Lung (tissue), 12 donors: ENCODE data around the gene PPP5C. TPM values are rescaled to one million over a fixed set of nuclear protein-coding genes. Genes with fewer than 3 reads are reported as not detected.

Source experiments
- ATAC-seq: fragments of 200-7000 bp; cut with Tn5 transposase; one replicate; pipeline ENCODE4 v1.9.1; 2020; ENCODE audit warnings: moderate number of reproducible peaks; ENCODE audit not compliant: insufficient read depth, low FRiP score
- DNase-seq, 3 donors: peaks; one replicate each; pipeline ENCODE4 v3.0.0-alpha.2; 2013 to 2017
- H3K27ac ChIP-seq, 2 donors: one replicate each; pipeline ENCODE4 v1.5.1; 2013; ENCODE audit warnings: mild to moderate bottlenecking in 2 of 2, moderate library complexity in 2 of 2, control low read depth in 1 of 2, inconsistent platforms in 1 of 2, low read depth in 1 of 2, low read length in 1 of 2
- H3K27me3 ChIP-seq, 3 donors: one replicate each; pipeline ENCODE4 v1.5.1; 2013; ENCODE audit warnings: low read length in 2 of 3; ENCODE audit not compliant: control insufficient read depth in 3 of 3, insufficient read depth in 3 of 3
- H3K36me3 ChIP-seq, 4 donors: one replicate each; pipeline ENCODE4 v1.5.1; 2013; ENCODE audit warnings: low read length in 4 of 4, mild to moderate bottlenecking in 1 of 4, moderate library complexity in 1 of 4; ENCODE audit not compliant: control insufficient read depth in 4 of 4, insufficient read depth in 4 of 4
- H3K4me1 ChIP-seq, 5 donors: one replicate each; pipeline ENCODE4 v1.5.1; 2013; ENCODE audit warnings: low read length in 5 of 5, mild to moderate bottlenecking in 2 of 5, moderate library complexity in 1 of 5; ENCODE audit not compliant: control insufficient read depth in 5 of 5, insufficient read depth in 5 of 5
- H3K4me3 ChIP-seq: one replicate; pipeline ENCODE4 v1.5.1; 2013; ENCODE audit warnings: mild to moderate bottlenecking, control low read depth, moderate library complexity
- H3K9ac ChIP-seq, 2 donors: one replicate each; pipeline ENCODE4 v1.5.1; 2013; ENCODE audit warnings: low read length in 2 of 2, control low read depth in 1 of 2; ENCODE audit not compliant: insufficient read depth in 1 of 2
- H3K9me3 ChIP-seq, 4 donors: one replicate each; pipeline ENCODE4 v1.5.1; 2013; ENCODE audit warnings: low read length in 3 of 4, mild to moderate bottlenecking in 1 of 4, moderate library complexity in 1 of 4; ENCODE audit not compliant: control insufficient read depth in 4 of 4, insufficient read depth in 3 of 4
- WGBS, 2 donors: extraction: QIAGEN DNeasy Blood & Tissue Kit; methylation state at CpG; one replicate each; pipeline ENCODE4 v1.1.7; 2013; 5-methylcytosine and 5-hydroxymethylcytosine counted together
- polyA plus RNA-seq, 2 donors: library from polyadenylated mRNA; stranded (reverse); fragments of 200-250 nt; gene quantifications; one replicate each; pipeline ENCODE4 v1.2.1, GENCODE V29; 2013
- total RNA-seq, 2 donors: library from RNA; depleted of rRNA in 1 of 2; stranded (reverse); fragments of >200 nt in 1 of 2; gene quantifications; one replicate each; pipeline ENCODE4 v1.2.1, GENCODE V29; 2014 to 2021
- TF ChIP-seq, protein P1 (sequence below): IDR thresholded peaks from 2 replicates; pipeline ENCODE4 v1.5.1; 2012; ENCODE audit warnings: mild to moderate bottlenecking; ENCODE audit errors: control extremely low read depth, extremely low read depth
- donor health status: control.
- donor health status: control.
- donor health status: Bipolar disorder and iron deficiency.
- donor health status: healthy.
- donor health status: DM: yes; HTN: yes; CAD: no.

PPP5C gene
- total and polyA plus RNA-seq, 4 donors: 48.5 to 69.8 (median 54.6) TPM

DNA sequence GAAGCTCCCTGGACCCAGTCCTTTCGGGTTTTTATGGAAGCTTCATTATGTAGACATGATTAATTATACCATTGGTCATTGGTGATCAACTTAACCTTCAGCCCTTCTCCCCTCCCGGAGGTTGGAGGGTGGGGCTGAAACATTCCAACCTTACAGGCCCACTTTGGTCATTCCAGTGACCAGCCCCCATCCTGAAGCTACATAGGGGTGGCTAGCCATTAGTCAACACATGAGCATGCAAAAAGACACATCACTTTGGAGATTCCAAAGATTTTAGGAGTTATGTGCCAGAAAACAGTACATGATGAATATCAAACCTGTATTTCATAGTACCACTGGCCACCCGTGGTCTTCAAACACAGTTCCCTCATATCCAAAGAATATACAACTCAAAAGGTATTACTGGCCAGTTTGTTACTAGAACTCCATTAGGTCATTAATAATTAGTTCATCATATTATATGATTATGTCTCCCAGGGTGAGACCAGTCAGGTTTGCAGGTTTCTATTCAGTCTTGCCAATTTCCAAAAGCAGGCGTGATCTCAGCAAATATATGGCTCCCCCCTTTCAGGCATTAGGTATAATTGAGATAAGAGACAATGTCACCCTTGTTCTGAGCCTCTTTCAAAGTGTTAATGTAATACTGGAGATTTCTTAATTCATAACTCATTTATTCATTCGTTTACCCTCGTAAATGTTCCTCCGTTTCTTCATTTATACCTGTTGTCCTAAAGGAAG, 11.1 kb downstream of the PPP5C start:
- peak overlapping the region in 1 of 2 donors; percentile 18 for H3K27ac ChIP-seq
- WGBS, 2 donors: 86 to 89% methylated on average over 7 of the region's 7 CpGs
- peaks cover 0 to 8% (median 0%) of the 10 kb centered on the region in 5 donors for H3K4me1 ChIP-seq
- DNase-seq (no peak), ATAC-seq (no peak)
- H3K4me3 ChIP-seq: no peak overlapping the region
- H3K36me3 ChIP-seq: peaks cover 2 to 34% (median 19%) of the 10 kb centered on the region in 4 donors
- TF ChIP-seq, protein P1, sequence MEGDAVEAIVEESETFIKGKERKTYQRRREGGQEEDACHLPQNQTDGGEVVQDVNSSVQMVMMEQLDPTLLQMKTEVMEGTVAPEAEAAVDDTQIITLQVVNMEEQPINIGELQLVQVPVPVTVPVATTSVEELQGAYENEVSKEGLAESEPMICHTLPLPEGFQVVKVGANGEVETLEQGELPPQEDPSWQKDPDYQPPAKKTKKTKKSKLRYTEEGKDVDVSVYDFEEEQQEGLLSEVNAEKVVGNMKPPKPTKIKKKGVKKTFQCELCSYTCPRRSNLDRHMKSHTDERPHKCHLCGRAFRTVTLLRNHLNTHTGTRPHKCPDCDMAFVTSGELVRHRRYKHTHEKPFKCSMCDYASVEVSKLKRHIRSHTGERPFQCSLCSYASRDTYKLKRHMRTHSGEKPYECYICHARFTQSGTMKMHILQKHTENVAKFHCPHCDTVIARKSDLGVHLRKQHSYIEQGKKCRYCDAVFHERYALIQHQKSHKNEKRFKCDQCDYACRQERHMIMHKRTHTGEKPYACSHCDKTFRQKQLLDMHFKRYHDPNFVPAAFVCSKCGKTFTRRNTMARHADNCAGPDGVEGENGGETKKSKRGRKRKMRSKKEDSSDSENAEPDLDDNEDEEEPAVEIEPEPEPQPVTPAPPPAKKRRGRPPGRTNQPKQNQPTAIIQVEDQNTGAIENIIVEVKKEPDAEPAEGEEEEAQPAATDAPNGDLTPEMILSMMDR: no peak
- no peaks in the 10 kb centered on the region for H3K9me3 ChIP-seq
- H3K9ac ChIP-seq: no peak overlapping the region
- H3K27me3 ChIP-seq: no peaks in the 10 kb centered on the region

DNA sequence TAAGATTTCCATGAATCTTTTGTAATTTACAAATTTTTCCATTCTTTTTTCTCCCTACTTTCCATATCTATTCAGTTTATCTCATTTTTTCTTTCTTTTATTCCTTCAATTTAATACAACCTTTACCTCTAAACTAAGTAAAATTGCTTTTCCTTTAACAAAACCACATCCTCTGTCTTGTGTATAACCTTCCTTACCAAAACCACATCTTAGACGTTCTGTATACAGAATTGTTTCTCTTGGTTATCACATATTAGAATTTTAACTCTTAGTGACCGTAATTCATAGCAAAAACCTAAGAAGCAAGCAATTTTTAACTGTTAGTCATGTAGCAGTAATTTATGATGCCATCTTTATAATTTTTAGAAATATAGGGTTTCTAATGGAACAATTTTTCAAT, 15.0 kb downstream of the PPP5C start:
- ATAC-seq: no peak
- Histone ChIP-seq H3K4me1 (peaks cover 0 to 8% (median 0%) of the 10 kb centered on the region in 5 donors), H3K27ac (no peak overlapping the region), H3K36me3 (peaks cover 0 to 14% (median 6%) of the 10 kb centered on the region in 4 donors), H3K4me3 (no peak overlapping the region), H3K9ac (no peak overlapping the region), H3K9me3 (no peaks in the 10 kb centered on the region), H3K27me3 (no peaks in the 10 kb centered on the region)
- WGBS, 2 donors: 52 to 59% methylated on average over 2 of the region's 2 CpGs
- no peak for DNase-seq
- TF ChIP-seq, protein P1: no peak

DNA sequence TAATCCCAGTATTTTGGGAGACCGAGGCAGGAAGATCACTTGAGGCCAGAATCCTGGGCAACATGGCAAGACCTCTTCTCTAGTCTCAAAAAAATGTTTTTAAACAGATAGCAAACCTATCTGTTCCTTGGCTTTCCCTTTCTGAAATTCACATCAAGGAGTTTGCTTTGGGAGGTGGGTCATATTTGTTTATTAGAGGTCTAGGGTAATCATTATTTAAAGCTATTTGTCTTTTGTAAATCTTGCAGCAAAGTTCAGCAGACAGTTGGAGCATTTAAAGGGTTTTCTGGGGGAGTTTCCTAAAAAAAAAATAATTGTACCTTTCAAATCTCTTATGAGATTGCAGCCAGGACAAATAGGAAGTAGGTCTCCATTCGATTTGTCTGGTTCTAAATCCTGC, 17.5 kb downstream of the PPP5C start:
- Histone ChIP-seq H3K36me3 (peaks cover 6 to 21% (median 13%) of the 10 kb centered on the region in 4 donors), H3K9ac (no peak overlapping the region), H3K27ac (no peak overlapping the region), H3K9me3 (no peaks in the 10 kb centered on the region), H3K4me3 (no peak overlapping the region), H3K4me1 (no peaks in the 10 kb centered on the region), H3K27me3 (no peaks in the 10 kb centered on the region)
- WGBS, 2 donors: 92 to 100% methylated on average over 2 of the region's 2 CpGs
- TF ChIP-seq, protein P1: no peak
- DNase-seq (no peak), ATAC-seq (no peak)
